Endodermal cell (in vitro differentiated cells): ENCODE measurements around the gene C11orf65. TPM values are rescaled to one million over a fixed set of nuclear protein-coding genes. Genes with fewer than 3 reads are reported as not detected.

Experiments
- DNase-seq: peaks from one replicate; pipeline ENCODE4 v3.0.0-alpha.2; 2017
- H3K27ac ChIP-seq: 2 replicates; pipeline ENCODE4 v1.5.1; 2013; ENCODE audit warnings: mild to moderate bottlenecking, low read depth, low read length, moderate library complexity
- H3K27me3 ChIP-seq: 2 replicates; pipeline ENCODE4 v1.6.1; 2013; ENCODE audit warnings: mild to moderate bottlenecking, low read length, moderate library complexity; ENCODE audit not compliant: insufficient read depth, control insufficient read depth, poor library complexity, severe bottlenecking
- H3K36me3 ChIP-seq: 2 replicates; pipeline ENCODE4 v1.7.0; 2013; ENCODE audit warnings: mild to moderate bottlenecking, low read length, moderate library complexity; ENCODE audit not compliant: control insufficient read depth, insufficient read depth
- H3K4me1 ChIP-seq: one replicate; pipeline ENCODE4 v1.7.0; 2013; ENCODE audit warnings: low read length; ENCODE audit not compliant: control insufficient read depth, insufficient read depth
- H3K4me3 ChIP-seq: 2 replicates; pipeline ENCODE4 v1.5.1; 2013; ENCODE audit warnings: mild to moderate bottlenecking, low read length, moderate library complexity
- H3K9ac ChIP-seq: 2 replicates; pipeline ENCODE4 v1.6.1; 2013; ENCODE audit warnings: mild to moderate bottlenecking, low read length, moderate library complexity; ENCODE audit not compliant: poor library complexity, severe bottlenecking; ENCODE audit errors: extremely low read depth
- H3K9me3 ChIP-seq: 2 replicates; pipeline ENCODE4 v1.6.1; 2013; ENCODE audit warnings: mild to moderate bottlenecking, low read length, moderate library complexity; ENCODE audit not compliant: control insufficient read depth
- H3K27ac Mint-ChIP-seq: 2 replicates; pipeline ENCODE4 v1.8.0; 2020; ENCODE audit warnings: mixed read lengths
- H3K27me3 Mint-ChIP-seq: 2 replicates; pipeline ENCODE4 v1.8.0; 2021; ENCODE audit warnings: mild to moderate bottlenecking, mixed read lengths; ENCODE audit not compliant: insufficient read depth
- H3K36me3 Mint-ChIP-seq: 2 replicates; pipeline ENCODE4 v1.8.0; 2020; ENCODE audit warnings: low read depth, mixed read lengths
- H3K4me1 Mint-ChIP-seq: 2 replicates; pipeline ENCODE4 v1.8.0; 2020; ENCODE audit warnings: mixed read lengths
- H3K4me3 Mint-ChIP-seq: 2 replicates; pipeline ENCODE4 v1.8.0; 2020; ENCODE audit warnings: mild to moderate bottlenecking, moderate library complexity, mixed read lengths
- H3K9me3 Mint-ChIP-seq: 2 replicates; pipeline ENCODE4 v1.8.0; 2020; ENCODE audit warnings: mild to moderate bottlenecking, mixed read lengths
- CTCF ChIP-seq: fragments of 200-600 bp; sonication (generic); conservative IDR thresholded peaks from 2 replicates; pipeline ENCODE4 v1.5.0; 2021; ENCODE audit warnings: antibody characterized with exemption, mild to moderate bottlenecking
- WGBS, 2 experiments: methylation state at CpG; one replicate each; pipeline versions ENCODE4 v1.1.5 to v1.1.7; 2013; ENCODE audit warnings: missing lambda C conversion rate in 2 of 2, mixed read lengths in 1 of 2; ENCODE audit not compliant: insufficient coverage in 1 of 2, insufficient read length in 1 of 2; 5-methylcytosine and 5-hydroxymethylcytosine counted together
- total RNA-seq, 2 donors: library from RNA; stranded (reverse); fragmentation: NEBNext Ultra II Directional in 1 of 2; extraction: Animal tissue kit (Norgen Biotek cat#: 25700) in 1 of 2; gene quantifications; 2 replicates in 1 of 2; 3 replicates in 1 of 2; pipeline ENCODE4 v1.2.1, GENCODE V29; 2021

C11orf65 gene
- total RNA-seq, 2 donors from 2014 or later: 1.3 to 2.8 TPM

GRCh38 chr11:108474664-108475463 lies 7.5 kb upstream of the C11orf65 start:
- H3K9ac ChIP-seq: no peak overlapping the region
- Mint-ChIP-seq H3K27me3 (no peaks in the 10 kb centered on the region), H3K4me1 (peaks cover 23% of the 10 kb centered on the region), H3K27ac (peak overlapping the region; percentile 23), H3K4me3 (no peak overlapping the region), H3K9me3 (no peaks in the 10 kb centered on the region), H3K36me3 (peaks cover 23% of the 10 kb centered on the region)
- H3K27me3 ChIP-seq: no peaks in the 10 kb centered on the region
- H3K4me1 ChIP-seq: peaks cover 9% of the 10 kb centered on the region
- WGBS, 2 experiments: 93% methylated on average over 10 to 11 of the region's 11 CpGs
- DNase-seq: no peak
- H3K36me3 ChIP-seq: peaks cover 45% of the 10 kb centered on the region
- no peak overlapping the region for H3K4me3 ChIP-seq
- TF ChIP-seq CTCF: no peak
- no peak overlapping the region for H3K27ac ChIP-seq
- peaks cover 9% of the 10 kb centered on the region for H3K9me3 ChIP-seq

GRCh38 chr11:108472681-108473080 lies 5.4 kb upstream of the C11orf65 start:
- peaks cover 13% of the 10 kb centered on the region for H3K4me1 ChIP-seq
- H3K36me3 ChIP-seq: peaks cover 30% of the 10 kb centered on the region
- no peaks in the 10 kb centered on the region for H3K27me3 Mint-ChIP-seq
- no peak for DNase-seq
- no peak overlapping the region for H3K4me3 Mint-ChIP-seq
- TF ChIP-seq CTCF: no peak
- no peak overlapping the region for H3K27ac ChIP-seq
- H3K27ac Mint-ChIP-seq: no peak overlapping the region
- H3K4me3 ChIP-seq: no peak overlapping the region
- no peak overlapping the region for H3K9ac ChIP-seq
- H3K27me3 ChIP-seq: no peaks in the 10 kb centered on the region
- no peaks in the 10 kb centered on the region for H3K9me3 Mint-ChIP-seq
- WGBS, 2 experiments: 80 to 92% methylated on average over 1 of the region's 1 CpG
- peaks cover 9% of the 10 kb centered on the region for H3K9me3 ChIP-seq
- H3K36me3 Mint-ChIP-seq: peaks cover 18% of the 10 kb centered on the region
- peaks cover 23% of the 10 kb centered on the region for H3K4me1 Mint-ChIP-seq

GRCh38 chr11:108468478-108468864 lies 1.1 kb upstream of the C11orf65 start:
- H3K36me3 ChIP-seq: peaks cover 4% of the 10 kb centered on the region
- DNase-seq: no peak
- 78 to 100% methylated on average over 1 of the region's 1 CpG for WGBS, 2 experiments
- Mint-ChIP-seq H3K4me3 (no peak overlapping the region), H3K27me3 (no peaks in the 10 kb centered on the region), H3K27ac (no peak overlapping the region), H3K9me3 (no peaks in the 10 kb centered on the region), H3K36me3 (peaks cover 3% of the 10 kb centered on the region), H3K4me1 (peaks cover 7% of the 10 kb centered on the region)
- no peaks in the 10 kb centered on the region for H3K27me3 ChIP-seq
- peaks cover 7% of the 10 kb centered on the region for H3K4me1 ChIP-seq
- peak overlapping the region; percentile 91 for H3K4me3 ChIP-seq
- no peak for TF ChIP-seq CTCF
- no peak overlapping the region for H3K9ac ChIP-seq
- H3K27ac ChIP-seq: no peak overlapping the region
- H3K9me3 ChIP-seq: peaks cover 9% of the 10 kb centered on the region
